Stimulated activated CD8-positive, alpha-beta memory T cell treated with anti-CD3 and anti-CD28 coated beads, Interleukin-7, amount 100 ng/mL, for 1 hour (primary cell): ENCODE results near the gene FAM170B.

ENCODE experiments used
- DNase-seq, 2 donors: peaks; one replicate each; pipeline ENCODE4 v3.0.0-alpha.2; 2020; ENCODE audit warnings: low read depth in 2 of 2

Gene FAM170B

DNA sequence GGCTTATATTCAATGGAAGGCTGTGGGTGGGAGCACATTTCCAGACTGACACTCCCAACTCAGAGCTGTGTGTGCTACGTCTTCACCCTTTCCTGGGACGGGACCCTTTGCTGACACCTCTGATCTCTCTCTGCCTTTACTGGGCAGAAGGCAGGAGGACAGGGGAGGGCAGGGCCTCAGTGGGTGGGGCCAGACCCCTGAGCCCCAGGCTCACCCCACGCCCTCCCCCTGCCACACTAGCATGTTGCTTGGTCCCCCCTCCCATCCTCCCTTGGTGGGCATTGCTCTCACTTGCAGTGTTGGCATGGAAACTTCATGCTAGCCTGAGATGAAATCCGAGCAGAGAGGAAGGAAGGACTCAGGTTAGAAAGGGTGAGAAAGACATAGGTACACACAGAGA lies 36.0 kb upstream of the FAM170B start:
- DNase-seq: no peak

- no peak for DNase-seq
These were observed 35.1 kb upstream of the FAM170B start for GRCh38 chr10:49168831-49169500.

DNA sequence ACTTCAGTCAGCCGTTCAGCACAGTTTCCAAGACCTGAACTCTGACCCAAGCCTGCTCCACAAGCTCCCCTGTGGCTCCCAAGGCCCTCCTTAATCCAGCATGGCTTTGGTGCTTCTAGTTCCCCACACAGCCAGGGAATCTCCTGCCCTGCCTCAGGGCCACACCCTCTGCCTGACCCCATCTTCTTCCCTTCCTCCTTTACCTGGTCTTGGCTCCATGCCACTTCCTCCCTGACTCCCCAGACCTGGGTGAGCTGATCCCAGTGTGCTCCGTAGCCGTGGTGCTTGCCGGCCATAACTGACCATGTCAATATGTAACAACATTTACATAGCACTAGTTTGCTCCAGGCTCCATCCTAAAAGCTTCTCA lies 34.3 kb upstream of the FAM170B start:
- no peak for DNase-seq

- no peak for DNase-seq
These were observed 33.8 kb upstream of the FAM170B start for GRCh38 chr10:49167425-49168170.

- no peak for DNase-seq
These were observed 32.9 kb upstream of the FAM170B start for GRCh38 chr10:49166484-49167400.

- no peak for DNase-seq
These were observed 32.1 kb upstream of the FAM170B start for GRCh38 chr10:49165821-49166483.

GRCh38 chr10:49165259-49165658 lies 31.4 kb upstream of the FAM170B start:
- DNase-seq: no peak

DNA sequence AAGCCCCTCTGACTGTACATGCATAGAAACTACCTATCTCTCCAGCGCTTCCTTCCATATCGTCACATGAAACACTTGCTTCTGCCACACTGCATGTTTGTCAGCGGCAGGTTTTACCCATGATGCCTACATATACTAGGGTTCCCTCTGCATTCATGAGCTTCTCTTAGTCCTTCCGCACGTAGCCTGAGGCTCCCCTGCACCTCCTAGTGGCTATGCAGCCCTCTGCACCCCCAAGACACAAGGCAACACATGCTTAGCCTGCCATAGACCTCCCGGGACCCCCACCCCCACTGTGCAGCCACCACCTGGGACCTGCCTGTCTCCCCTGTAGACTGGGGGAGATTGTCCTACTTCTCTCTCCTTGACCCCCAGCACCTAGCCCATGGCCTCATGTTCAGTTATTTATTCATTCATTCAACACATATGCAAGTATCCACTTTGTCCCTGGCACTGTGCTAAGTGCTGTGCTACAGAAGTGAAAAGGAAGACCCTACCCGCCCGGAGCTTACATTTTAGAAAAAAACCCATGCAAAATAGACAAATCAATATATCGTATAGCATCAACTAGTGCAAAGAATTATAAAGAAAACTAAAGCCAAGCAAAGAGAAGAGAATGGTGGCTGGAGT lies 30.9 kb upstream of the FAM170B start:
- no peak for DNase-seq

DNA sequence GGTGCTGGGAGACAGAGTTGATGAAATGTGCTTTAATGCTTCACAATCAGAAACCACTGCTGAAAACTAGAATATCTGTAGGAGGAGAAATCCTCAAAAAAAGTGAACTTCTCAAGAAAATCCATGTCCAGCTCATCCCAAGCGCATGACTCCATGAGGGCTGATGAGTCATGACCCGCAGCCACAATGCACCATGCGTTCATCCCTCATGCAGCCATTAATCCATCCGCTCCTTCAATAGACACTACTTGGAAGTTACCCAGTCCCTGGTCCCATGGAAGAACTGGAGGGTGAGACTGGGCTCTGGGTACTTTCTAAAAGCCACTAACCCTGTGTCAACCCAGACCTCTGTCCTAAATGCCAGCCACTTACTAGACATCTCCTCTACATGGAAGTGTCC lies 29.9 kb upstream of the FAM170B start:
- no peak for DNase-seq

DNA sequence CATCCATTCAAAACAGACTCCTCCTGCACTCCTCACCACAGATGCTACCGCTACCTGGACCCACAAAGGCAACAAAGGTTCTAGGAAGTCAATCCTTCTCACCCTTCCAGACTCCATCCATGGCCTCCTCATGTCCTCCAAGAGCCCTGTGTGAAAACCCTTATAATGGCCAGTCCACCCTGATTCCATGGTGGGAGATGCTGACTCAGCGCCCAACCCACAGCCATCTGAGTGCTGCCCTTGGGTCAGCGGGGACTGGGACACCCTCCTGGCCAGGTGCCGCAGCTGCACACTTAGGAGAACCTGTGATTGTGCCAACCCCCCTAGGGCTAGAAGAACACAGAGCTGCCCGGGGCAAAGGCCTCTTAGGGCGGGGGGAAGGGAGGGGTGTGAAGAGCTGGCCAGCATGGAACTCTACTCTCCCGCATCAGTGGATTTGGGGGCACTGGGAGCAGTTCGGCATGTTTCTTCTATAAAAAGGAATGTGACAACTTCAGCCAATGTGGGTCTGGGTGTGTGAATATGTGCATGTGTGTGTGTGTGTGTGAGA lies 29.0 kb upstream of the FAM170B start:
- DNase-seq: no peak

DNA sequence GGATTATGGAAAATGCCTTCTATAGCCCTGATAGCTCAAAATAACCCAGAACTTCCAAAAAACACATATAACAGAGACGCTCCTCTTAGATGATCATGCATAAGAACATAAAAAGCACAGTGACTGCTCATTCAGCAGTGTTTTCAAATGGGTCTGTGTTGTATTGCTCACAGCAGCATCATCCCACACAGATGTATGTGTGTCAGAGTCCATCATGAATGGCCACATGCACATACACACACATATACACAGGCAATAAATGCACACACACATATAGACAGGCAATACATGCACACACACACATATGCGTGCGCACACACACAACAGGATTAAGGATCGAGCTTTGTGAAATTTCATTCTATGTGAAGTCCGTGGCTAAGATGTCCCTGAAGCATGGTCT lies 28.2 kb upstream of the FAM170B start:
- DNase-seq: no peak

DNA sequence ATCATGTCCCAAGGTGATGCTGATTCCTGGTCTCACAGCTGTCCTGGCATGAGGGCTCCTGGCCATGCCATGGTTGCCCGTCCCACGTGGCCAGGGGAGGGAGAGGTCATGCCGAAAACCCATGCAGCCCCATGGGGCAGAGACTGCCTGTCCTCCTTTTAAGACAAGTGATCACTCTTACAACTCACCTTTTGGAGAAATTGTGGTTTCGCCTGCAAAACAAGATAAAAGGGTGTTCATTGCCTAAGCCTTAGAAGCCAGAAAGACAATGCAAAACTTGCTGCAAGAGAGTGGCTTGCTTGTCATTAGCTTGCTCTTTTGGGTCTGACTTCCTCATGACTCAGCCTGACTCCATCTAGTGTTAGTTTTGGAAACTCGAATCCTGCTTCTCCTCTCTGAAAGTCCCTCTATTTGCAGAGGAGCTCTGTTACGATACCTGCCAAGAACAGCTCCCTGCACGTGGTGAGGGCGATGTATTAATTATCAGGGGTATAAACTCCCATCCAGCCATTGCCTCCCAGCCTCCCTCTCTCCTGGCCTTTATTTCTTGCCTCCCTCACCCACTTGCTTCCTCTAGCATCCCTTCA lies 27.7 kb upstream of the FAM170B start:
- DNase-seq: no peak

DNA sequence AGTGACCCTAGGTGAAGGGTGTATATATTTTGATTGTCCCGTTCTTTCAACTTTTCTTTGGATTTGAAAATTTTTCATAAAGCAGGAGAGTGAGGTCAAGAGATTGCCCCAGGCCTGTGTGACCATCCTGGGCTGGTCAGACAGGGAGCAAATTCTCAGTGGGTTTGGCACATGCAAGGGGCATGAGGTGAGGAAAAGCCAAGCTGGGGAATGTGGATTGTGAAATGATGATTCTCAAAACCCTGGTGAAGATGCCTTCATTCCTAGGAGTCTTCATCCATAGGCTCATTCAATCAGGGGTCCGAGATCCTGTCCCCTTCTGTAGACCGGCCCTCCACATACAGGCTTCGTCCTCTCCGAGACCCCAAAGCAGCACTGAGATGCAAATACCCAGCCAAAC lies 27.0 kb upstream of the FAM170B start:
- DNase-seq: no peak

DNA sequence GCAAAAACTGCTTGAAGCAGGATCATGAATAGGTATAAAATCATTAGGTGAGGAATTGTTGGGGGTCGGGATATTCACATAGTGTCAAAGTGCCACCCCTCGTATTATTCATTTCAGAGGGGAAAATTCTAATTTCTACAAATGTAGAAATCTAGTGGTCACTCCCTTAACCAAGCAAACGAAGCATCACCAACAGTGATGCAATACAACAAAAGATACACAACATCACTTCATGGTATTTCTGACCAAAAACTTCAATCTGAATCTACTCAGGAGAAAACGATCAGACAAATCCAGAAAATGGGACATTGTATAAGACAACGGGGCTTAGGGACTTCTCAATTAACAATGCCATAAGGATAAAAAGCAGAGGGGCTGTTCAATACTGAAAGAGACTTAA lies 26.3 kb upstream of the FAM170B start:
- DNase-seq: no peak

DNA sequence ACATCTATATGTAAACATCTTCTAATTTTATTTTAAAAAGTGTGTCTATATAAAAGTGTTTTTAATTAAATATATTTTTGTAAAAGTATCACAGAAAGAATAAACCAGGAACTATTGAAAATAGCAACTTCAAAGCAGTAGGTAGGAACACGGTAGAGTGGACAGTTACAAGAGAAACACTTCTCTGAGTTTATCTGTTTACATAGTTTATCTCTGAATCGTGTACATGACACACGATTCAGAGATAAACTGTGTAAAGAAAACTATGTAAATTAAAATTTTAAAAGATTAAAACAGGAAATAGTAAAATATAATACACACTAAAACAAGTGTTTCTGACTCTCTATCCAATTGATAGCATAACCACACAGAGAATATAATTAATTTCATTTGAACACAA lies 25.1 kb upstream of the FAM170B start:
- no peak for DNase-seq

DNA sequence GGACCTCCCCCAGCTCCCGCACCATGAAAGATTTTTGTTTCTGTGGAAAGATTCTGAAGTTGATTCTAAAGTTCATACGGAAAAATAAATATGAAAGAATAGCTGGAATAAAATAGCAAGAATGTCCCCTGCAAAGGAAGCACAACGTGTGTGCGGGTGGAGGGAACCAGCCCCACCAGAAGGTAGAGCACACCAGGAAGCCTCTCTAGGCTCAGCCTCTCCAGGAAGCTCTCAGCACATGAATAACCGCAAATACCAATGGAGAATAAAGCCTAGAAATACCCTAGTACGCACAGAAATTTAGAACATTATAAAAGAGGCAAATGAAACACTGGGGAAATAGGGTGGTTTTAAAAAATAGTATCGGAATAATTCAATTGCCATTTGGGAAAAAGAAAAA lies 24.6 kb upstream of the FAM170B start:
- DNase-seq: no peak

- no peak for DNase-seq
These were observed 23.4 kb upstream of the FAM170B start for GRCh38 chr10:49157229-49157628.

GRCh38 chr10:49154641-49155040 lies 20.8 kb upstream of the FAM170B start:
- DNase-seq: no peak

DNA sequence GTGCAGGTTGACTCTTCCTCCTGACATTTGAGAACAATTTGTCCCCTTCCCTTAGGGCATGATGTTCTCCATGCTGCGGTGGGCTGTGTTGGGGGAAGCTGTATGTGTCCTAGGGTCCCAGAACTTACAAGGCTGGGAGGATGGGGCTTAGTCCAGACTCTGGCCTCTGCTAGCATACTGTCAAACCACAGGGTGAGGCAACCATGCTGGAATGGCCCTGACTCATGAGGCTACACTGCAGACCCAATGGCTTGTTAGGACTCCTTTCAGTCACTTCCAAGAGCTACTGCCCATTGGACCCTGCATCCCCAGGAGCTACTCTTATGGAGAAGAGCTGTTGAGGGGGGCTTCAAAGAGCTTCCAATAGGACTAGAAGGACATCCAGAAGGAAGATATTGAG lies 20.1 kb upstream of the FAM170B start:
- no peak for DNase-seq

GRCh38 chr10:49153115-49153514 lies 19.3 kb upstream of the FAM170B start:
- DNase-seq: no peak

GRCh38 chr10:49152663-49153062 lies 18.8 kb upstream of the FAM170B start:
- no peak for DNase-seq
